Coronary artery (tissue), 2 donors: ENCODE results near the gene SNAPC3.

Experiments
- DNase-seq: peaks from one replicate; pipeline ENCODE4 v3.0.0-alpha.2; 2017; ENCODE audit warnings: low spot score
- H3K27ac ChIP-seq, 2 donors: fragments of 200-600 bp; sonication (generic); one replicate each; pipeline ENCODE4 v1.5.1; 2016 to 2019
- H3K4me3 ChIP-seq: fragments of 200-600 bp; sonication (generic); 2 replicates; pipeline ENCODE4 v1.5.1; 2016; ENCODE audit warnings: mild to moderate bottlenecking, moderate library complexity
- TF ChIP-seq, protein P1 (sequence below): fragments of 200-600 bp; sonication (generic); IDR thresholded peaks from one replicate; pipeline ENCODE4 v1.5.1; 2019; ENCODE audit warnings: antibody characterized with exemption

The SNAPC3 gene

DNA sequence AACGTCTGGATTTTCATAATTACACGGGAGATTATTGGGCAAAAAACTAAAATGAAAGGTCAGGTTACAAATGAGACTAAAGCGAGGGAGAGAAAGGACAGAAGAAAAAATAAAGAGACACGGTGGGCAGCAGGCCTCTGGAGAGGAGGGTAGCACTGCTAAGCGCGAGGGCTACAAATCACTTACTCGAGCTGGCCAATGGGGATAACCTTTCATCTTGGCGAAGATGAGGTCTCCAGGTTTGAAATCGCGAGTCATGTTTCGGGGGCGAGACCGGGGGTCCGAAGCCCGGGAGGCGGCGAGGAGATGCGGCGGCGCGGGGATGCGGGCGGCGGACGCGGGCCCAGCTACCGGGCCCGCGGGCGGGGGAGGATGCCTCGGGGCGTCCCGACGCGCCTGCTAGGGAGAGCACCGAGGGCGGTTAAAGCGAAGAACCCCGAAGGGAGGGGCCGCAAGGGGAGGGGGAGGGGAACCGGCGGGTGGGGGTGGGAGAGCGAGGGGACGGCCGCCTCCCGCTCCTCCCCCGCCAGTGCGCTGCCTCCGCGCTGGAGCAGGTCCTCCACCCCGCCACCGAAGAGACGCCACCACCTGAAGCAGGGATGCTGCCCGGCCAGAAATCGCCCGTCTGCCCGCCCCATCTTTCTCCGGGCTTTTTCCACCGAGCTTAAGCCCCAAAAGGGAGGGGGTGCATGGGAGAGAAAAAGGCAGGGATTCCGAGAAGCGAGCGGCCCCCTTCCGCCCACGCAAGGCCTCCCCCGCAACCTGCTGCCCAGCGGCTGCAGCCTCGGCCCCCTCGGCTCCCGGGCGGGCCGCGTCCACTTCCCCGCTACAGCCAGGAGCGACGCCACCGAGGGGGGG lies 87.5 kb downstream of the SNAPC3 start:
- H3K4me3 ChIP-seq: peak overlapping the region; percentile 93
- TF ChIP-seq, protein P1, sequence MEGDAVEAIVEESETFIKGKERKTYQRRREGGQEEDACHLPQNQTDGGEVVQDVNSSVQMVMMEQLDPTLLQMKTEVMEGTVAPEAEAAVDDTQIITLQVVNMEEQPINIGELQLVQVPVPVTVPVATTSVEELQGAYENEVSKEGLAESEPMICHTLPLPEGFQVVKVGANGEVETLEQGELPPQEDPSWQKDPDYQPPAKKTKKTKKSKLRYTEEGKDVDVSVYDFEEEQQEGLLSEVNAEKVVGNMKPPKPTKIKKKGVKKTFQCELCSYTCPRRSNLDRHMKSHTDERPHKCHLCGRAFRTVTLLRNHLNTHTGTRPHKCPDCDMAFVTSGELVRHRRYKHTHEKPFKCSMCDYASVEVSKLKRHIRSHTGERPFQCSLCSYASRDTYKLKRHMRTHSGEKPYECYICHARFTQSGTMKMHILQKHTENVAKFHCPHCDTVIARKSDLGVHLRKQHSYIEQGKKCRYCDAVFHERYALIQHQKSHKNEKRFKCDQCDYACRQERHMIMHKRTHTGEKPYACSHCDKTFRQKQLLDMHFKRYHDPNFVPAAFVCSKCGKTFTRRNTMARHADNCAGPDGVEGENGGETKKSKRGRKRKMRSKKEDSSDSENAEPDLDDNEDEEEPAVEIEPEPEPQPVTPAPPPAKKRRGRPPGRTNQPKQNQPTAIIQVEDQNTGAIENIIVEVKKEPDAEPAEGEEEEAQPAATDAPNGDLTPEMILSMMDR: no peak
- H3K27ac ChIP-seq: peak overlapping the region; percentile 81 to 94
- no peak for DNase-seq

DNA sequence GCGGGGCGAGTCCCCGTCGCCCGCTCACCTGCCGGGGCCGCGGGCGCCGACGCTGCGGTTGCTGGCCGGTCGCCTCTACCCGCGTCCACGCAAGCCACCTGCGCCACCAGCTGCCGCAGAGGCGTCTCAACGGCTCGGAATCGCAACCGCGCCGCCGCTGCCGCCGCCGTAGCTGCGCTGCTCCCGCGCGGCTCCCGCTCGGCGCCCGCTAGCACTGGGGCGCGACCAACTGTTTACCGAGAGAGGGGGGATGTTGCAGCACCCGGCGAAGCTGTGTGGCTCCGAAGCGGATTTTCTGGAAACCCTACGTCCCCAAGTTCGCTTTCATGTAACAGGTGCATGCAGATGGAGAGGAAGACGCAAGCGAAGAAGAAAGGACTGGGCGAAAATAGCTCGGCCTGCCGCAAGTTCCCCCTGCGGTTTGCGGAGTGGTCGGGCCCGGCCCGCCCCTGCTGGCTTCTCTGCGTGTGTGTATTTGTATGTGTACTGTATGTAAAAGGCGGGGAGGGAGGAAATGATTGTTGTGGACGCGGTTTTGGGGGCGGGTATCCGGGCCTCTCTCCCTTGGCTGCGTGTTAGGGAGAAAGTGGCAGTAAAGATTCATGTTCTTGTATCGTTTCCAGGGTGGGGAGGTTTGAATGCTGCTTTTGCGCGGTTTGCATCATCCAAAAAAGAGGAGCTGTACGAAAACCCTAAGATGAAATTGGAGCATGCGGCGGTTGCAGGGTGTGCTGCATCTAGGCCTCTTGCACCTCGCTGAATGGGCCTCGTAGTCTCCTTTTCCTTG lies 88.3 kb downstream of the SNAPC3 start, which contains the start of gene PSIP1:
Gene PSIP1, minus strand, starts transcription at position 182 of the 787 bp plus-strand sequence. CDS start 782 bp downstream, outside the sequence.
- H3K4me3 ChIP-seq: peak within 1 kb of the TSS; percentile 93
- DNase-seq: peak; percentile 80
- H3K27ac ChIP-seq: peak within 1 kb of the TSS; percentile 81 to 94
- TF ChIP-seq, protein P1: no peak
